Measurements from ENCODE around the gene GTF2H2C_2.
"Not testable (repeated sequence)": the region's sequence is repeated elsewhere in the genome, so short reads cannot be mapped to it uniquely, and the experiment has no call there.

GTF2H2C_2 gene

DNA sequence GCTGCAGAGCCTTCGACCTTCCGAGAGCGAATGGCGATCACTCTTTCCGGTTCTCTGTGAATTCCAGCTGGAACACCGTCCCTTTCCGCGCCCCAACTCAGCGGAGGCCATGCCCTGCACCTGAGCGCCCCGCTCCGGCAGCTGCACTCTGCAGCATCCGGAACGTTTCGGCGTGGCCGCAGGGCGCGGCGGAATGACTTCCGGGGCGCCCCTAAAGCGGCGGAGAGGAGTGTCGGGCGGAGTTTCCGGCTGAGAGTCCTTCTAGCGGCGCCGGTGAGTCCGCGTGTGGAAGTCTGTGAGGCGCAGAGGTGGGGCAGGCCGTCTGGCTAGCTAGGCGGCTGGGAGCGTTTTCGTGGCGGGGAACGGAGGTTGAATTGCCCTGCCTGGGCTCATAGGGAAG lies at the start of gene GTF2H2C_2:
Gene GTF2H2C_2 (plus strand): TSS at position 252 of the 400 bp plus-strand sequence.
- DNase-seq = not testable (repeated sequence)

DNA sequence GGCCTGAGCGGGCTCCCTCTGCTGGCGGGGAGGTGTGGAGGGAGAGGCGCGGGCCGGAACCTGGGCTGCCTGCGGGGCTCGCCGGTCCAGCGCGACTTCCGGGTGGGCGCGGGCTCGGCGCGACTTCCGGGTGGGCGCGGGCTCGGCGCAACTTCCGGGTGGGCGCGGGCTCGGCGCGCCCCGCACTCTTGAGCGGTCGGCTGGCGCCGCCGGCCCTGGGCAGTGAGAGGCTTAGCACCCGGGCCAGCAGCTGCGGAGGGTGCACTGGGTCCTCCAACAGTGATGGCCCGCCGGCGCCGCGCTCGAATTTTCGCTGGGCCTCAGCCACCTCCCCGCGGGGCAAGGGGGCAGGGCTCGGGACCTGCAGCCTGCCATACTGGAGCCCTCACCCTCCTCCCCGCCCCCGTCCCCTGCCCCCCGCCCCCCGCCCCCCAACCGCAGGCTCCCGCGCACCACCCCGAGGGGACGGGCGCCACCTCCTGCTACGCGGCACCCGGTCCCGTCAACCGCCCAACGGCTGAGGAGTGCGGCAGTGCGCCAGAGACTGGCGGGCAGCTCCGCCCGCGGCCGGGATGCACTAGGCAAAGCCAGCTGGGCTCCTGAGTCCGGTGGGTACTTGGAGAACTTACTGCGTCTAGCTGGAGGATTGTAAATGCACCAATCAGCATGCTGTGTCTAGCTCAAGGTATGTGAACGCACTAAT lies 14.0 kb upstream of the GTF2H2C_2 start:
- DNase-seq = peak; percentile 71

DNA sequence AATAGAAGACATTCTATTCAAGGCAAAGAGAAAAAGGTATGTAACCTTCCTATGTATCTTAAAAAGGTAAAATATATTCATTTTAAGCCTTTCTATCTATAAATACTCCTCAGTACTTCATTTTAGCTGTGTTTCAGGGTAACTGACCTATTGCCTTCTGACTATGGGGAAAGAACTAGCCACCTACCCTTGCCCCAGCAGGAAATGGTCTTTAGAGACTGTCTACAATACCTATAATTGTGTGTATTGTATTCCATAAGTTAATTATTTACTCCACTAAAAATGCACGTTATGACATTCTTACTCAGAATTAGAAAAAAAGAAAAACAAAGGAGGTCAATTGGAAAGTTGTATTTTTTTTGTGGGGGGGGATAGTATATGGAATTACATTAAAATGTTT lies 6.2 kb downstream of the GTF2H2C_2 start:
- DNase-seq = not testable (repeated sequence)

DNA sequence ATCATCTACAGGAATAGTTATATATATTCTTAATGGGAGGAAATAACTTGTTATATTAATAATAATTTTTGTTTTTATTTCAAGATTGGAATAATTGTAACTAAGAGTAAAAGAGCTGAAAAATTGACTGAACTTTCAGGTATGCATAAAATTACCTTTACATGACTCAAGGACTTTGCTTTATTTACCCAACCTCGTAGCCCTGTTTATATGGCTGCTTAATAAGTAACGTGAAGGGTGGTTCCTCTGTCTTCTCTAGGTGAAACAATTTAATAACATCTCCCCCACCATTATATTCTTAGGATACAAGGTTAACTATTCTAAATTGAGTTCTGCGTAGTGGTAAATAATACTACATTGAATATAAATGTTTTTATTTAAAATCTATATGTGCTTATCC lies 8.0 kb downstream of the GTF2H2C_2 start:
- not testable (repeated sequence) for DNase-seq

DNA sequence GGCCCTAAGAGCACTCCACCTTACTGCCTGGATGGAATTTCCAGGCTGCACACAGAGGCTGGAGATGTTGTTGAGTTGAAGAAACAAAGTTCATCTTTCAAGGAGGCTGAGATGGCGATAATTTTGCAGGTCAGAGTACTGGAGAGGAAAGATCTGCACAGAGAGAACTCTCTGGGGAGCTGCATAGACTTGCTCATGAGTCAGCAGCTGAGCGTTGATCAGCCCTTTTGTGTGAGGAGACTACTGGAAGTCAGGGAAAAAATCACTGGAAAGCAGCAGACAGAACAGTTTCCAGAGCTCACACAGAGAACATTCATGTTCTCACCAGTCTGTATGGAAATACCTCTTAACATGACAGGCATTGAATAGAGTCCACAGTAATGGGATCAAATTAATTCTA lies 23.4 kb downstream of the GTF2H2C_2 start:
- DNase-seq = not testable (repeated sequence)

DNA sequence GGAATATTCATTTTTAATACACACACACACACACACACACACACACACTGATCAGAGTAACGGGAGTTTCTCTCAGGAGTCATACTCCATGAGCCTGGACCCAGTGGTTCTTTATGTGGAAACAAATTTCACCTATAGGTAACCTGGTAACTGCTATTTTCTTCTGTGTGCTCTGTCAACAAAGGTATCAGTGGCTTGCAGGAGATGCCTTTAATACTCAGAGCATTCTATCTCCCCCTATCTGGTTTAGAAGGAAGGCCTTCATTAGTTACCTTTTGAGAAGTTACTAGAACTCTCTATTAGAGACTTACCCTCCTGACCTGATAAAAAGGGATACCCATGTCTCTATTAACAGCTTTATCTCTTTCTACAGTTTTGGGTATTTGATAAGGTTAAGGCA lies 34.4 kb downstream of the GTF2H2C_2 start:
- DNase-seq = not testable (repeated sequence)

DNA sequence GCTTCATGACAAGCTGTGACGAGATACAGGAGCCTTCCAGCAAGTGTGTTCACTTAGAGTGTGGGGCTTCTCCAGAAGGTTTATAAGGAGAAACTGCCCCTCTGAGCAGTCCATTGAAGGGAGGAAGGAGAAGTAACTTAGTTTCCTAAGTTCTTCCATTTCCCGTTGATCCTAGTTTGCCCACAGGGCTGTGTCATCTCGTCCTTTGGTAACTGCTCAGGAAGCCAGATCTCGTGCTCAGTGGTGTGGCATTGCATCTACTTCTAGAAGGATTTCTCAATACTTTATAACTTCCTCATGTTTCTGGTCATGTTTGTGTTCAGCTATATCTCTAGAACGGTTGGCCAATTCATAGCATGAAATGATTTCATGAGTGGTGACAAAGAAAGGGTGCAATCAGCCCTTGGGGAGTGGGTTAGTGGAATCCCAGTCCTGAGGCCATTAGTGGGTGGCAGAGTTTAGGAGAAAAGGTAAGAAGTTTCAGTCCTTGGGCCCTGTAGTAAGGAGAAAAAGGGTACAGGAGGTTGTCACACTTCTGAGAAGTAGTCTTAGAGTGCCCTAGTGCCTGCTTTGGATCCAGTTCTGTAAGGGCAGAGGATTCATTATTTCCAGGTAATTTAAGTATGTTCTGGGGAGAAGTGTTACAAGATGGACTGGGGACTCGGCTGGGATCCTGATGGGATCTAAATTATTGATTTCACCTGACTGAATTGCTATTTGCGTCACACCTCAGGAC lies 36.2 kb downstream of the GTF2H2C_2 start:
- not testable (repeated sequence) for DNase-seq

DNA sequence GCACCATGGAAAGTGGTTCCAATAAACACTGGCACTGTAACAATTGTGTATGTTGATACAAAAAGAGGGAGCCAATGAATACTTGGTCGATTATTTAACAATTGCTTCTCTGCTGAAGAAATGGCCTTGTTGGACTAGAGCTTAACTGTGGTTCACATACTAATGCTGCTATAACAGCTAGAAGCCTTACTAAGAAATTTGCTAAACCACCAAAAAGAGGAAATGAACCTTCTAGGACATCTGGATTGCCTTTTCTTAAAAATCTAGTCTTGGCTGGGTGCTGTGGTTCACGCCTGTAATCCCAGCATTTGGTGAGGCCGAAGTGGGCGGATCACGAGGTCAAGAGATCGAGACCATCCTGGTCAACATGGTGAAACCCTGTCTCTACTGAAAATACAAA lies 41.9 kb downstream of the GTF2H2C_2 start:
- not testable (repeated sequence) for DNase-seq

DNA sequence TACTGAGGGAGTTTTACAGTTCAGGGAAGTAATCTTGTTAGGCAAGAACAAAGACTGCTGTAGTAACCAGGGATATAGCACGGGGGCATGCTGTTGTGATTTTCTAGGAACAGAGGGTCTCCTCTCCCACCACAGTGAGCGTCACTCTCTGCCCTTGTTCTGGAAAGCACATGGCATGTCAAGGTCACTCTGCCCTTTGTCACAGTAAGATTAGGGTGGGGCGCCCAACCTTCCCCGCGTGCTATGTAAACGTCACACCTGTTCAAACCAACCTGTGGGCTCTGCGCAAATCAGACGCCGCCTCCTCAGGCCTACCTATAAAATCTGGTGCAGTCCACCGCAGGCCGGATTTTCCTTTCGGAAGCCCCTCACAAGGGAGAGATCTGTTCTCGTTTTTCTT lies 44.0 kb downstream of the GTF2H2C_2 start:
- not testable (repeated sequence) for DNase-seq

DNA sequence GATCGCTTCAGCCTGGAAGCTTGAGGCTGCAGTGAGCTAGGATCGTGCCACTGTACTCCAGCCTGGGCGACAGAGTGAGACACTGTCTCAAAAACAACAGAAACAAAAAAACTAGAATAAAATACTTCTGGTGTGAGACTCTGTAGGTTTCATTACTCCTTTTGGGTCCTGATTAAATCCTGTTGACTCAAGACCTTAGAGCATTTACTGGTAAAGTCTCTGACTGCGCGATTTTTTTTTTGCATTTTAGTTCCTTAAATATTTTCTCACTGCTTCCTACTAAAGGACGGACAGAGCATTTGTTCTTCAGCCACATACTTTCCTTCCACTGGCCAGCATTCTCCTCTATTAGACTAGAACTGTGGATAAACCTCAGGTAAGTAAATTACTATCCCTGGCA lies 46.8 kb downstream of the GTF2H2C_2 start:
- DNase-seq = not testable (repeated sequence)

DNA sequence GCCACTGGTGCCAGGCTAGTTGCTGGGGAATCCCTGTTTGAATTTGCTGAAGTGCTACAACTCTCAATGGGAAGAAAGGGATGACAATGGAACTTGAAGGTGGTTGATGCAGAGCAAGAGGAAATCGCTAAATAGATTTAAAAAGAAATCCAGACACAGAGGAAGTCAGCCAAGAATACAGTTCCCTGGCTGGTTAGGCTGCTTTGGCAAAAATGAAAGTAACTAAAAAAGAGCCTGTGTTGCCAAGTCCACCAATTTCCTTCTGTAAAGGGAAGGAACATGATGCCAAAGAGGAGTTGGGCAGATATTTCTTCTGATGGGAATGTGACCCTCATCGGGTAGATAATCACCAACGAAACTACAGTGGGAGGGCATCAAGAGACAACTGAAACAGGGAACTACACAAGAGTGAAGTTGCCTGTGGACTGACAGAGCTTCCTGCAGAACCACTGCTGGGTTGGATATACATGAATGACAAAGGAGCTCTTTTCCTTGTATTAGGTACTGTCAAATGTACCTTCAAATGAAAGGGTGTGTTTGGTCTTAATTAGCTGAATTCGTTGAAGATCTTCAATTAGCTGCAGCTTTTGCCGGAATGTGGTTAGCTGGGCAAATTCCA lies 49.0 kb downstream of the GTF2H2C_2 start:
- not testable (repeated sequence) for DNase-seq

DNA sequence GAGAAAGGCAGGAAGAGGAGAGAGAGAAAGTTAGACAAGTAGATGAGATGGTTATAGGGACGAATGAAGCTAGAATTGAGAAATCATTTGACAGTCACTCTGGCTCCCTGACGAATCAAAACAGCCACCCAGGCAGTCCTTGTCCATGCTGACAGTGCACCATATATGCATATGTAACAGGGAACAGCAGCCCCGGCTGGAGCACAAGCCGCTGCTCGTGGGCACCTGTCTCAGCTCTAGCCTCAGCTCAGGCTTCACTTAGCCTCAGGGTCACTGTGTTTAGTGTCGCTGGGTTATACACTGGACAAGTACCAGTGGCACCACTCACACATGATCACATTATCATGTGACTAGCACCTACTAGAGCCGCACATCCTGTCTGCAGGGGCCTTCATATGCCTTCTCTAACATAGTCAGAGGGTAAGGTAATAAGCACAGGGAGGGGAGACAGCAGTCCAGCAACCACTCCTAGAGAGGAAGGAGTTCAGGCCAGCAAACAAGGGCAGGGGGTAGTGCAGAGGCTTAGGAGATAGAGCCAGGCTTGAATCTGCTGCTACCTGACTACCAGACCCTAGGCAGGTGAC lies 54.9 kb downstream of the GTF2H2C_2 start:
- DNase-seq = not testable (repeated sequence)

Data from activated CD4-positive, CD25-positive, alpha-beta regulatory T cell treated with anti-CD3 and anti-CD28 coated beads, Interleukin-2, amount 50 U/mL, for 72 hours (primary cell).